ENCODE data around the gene PARL. TPM values are rescaled to one million over a fixed set of nuclear protein-coding genes. Genes with fewer than 3 reads are reported as not detected.
"Not testable (repeated sequence)": the region's sequence is repeated elsewhere in the genome, so short reads cannot be mapped to it uniquely, and the experiment has no call there.

The PARL gene
- total RNA-seq, 1 experiment from 2014 or later = 55.7 TPM

GRCh38 chr3:183879243-183879642, 5.4 kb downstream of the PARL start:
- no peak for DNase-seq
- H3K36me3 ChIP-seq = peaks cover 51% of the 10 kb centered on the region
- no peaks in the 10 kb centered on the region for H3K27me3 ChIP-seq

GRCh38 chr3:183878071-183878470, 6.6 kb downstream of the PARL start:
- DNase-seq = no peak
- Histone ChIP-seq H3K9me3 (no peaks in the 10 kb centered on the region), H3K36me3 (peaks cover 51% of the 10 kb centered on the region), H3K27me3 (no peaks in the 10 kb centered on the region), H3K4me3 (no peak overlapping the region)

More at GRCh38 chr3:183879243-183879642, 5.4 kb downstream of the PARL start:
- no peak overlapping the region for H3K4me3 ChIP-seq
- H3K9me3 ChIP-seq = no peaks in the 10 kb centered on the region

- not testable (repeated sequence) for H3K4me3 ChIP-seq, DNase-seq, H3K9me3 ChIP-seq
These were observed 7.5 kb downstream of the PARL start for GRCh38 chr3:183877227-183877626.

GRCh38 chr3:183875411-183875810, 9.3 kb downstream of the PARL start:
- H3K9me3 ChIP-seq = no peaks in the 10 kb centered on the region
- DNase-seq = no peak
- peaks cover 43% of the 10 kb centered on the region for H3K36me3 ChIP-seq
- H3K4me3 ChIP-seq = no peak overlapping the region
- no peaks in the 10 kb centered on the region for H3K27me3 ChIP-seq

More at GRCh38 chr3:183877227-183877626, 7.5 kb downstream of the PARL start:
- H3K27me3 ChIP-seq = not testable (repeated sequence)
- H3K36me3 ChIP-seq = peaks cover 51% of the 10 kb centered on the region

GRCh38 chr3:183873914-183874313, 10.8 kb downstream of the PARL start:
- no peak for DNase-seq
- Histone ChIP-seq H3K4me3 (no peak overlapping the region), H3K36me3 (peaks cover 34% of the 10 kb centered on the region), H3K9me3 (no peaks in the 10 kb centered on the region), H3K27me3 (no peaks in the 10 kb centered on the region)

- no peaks in the 10 kb centered on the region for H3K9me3 ChIP-seq
- no peak overlapping the region for H3K4me3 ChIP-seq
- DNase-seq = no peak
- peaks cover 23% of the 10 kb centered on the region for H3K36me3 ChIP-seq
- no peaks in the 10 kb centered on the region for H3K27me3 ChIP-seq
These were observed 13.1 kb downstream of the PARL start for GRCh38 chr3:183871541-183871940.

- no peaks in the 10 kb centered on the region for H3K9me3 ChIP-seq
- H3K4me3 ChIP-seq = no peak overlapping the region
- H3K27me3 ChIP-seq = no peaks in the 10 kb centered on the region
- peaks cover 26% of the 10 kb centered on the region for H3K36me3 ChIP-seq
- no peak for DNase-seq
These were observed 14.1 kb downstream of the PARL start for GRCh38 chr3:183870563-183870962.

GRCh38 chr3:183868796-183869195, 15.9 kb downstream of the PARL start:
- DNase-seq = no peak
- Histone ChIP-seq H3K27me3 (no peaks in the 10 kb centered on the region), H3K4me3 (no peak overlapping the region), H3K36me3 (peaks cover 23% of the 10 kb centered on the region), H3K9me3 (no peaks in the 10 kb centered on the region)

GRCh38 chr3:183862610-183863009, 22.1 kb downstream of the PARL start:
- Histone ChIP-seq H3K36me3 (peaks cover 64% of the 10 kb centered on the region), H3K27me3 (no peaks in the 10 kb centered on the region), H3K9me3 (no peaks in the 10 kb centered on the region), H3K4me3 (no peak overlapping the region)
- no peak for DNase-seq

- no peaks in the 10 kb centered on the region for H3K27me3 ChIP-seq
- no peak overlapping the region for H3K4me3 ChIP-seq
- no peak for DNase-seq
- no peaks in the 10 kb centered on the region for H3K9me3 ChIP-seq
- peaks cover 67% of the 10 kb centered on the region for H3K36me3 ChIP-seq
These were observed 26.8 kb downstream of the PARL start for GRCh38 chr3:183857863-183858262.

GRCh38 chr3:183854318-183855035, 30.2 kb downstream of the PARL start:
- H3K27me3 ChIP-seq = no peaks in the 10 kb centered on the region
- no peak overlapping the region for H3K4me3 ChIP-seq
- no peak for DNase-seq

GRCh38 chr3:183845608-183846288, 38.9 kb downstream of the PARL start:
- H3K36me3 ChIP-seq = peaks cover 86% of the 10 kb centered on the region
- no peak overlapping the region for H3K4me3 ChIP-seq
- H3K27me3 ChIP-seq = no peaks in the 10 kb centered on the region
- DNase-seq = no peak
- no peaks in the 10 kb centered on the region for H3K9me3 ChIP-seq

More at GRCh38 chr3:183854318-183855035, 30.2 kb downstream of the PARL start:
- Histone ChIP-seq H3K9me3 (no peaks in the 10 kb centered on the region), H3K36me3 (peaks cover 53% of the 10 kb centered on the region)

- DNase-seq = no peak
- H3K9me3 ChIP-seq = no peaks in the 10 kb centered on the region
- H3K36me3 ChIP-seq = peaks cover 84% of the 10 kb centered on the region
- no peak overlapping the region for H3K4me3 ChIP-seq
- H3K27me3 ChIP-seq = no peaks in the 10 kb centered on the region
These were observed 39.6 kb downstream of the PARL start for GRCh38 chr3:183845090-183845489.

GRCh38 chr3:183844606-183845005, 40.1 kb downstream of the PARL start:
- no peak overlapping the region for H3K4me3 ChIP-seq
- H3K27me3 ChIP-seq = no peaks in the 10 kb centered on the region
- no peaks in the 10 kb centered on the region for H3K9me3 ChIP-seq
- H3K36me3 ChIP-seq = peaks cover 85% of the 10 kb centered on the region
- no peak for DNase-seq

- Histone ChIP-seq H3K9me3 (no peaks in the 10 kb centered on the region), H3K27me3 (no peaks in the 10 kb centered on the region)
These were observed 44.9 kb downstream of the PARL start for GRCh38 chr3:183839751-183840150.

GRCh38 chr3:183837894-183838293, 46.8 kb downstream of the PARL start:
- Histone ChIP-seq H3K9me3 (no peaks in the 10 kb centered on the region), H3K4me3 (no peak overlapping the region), H3K36me3 (peaks cover 77% of the 10 kb centered on the region), H3K27me3 (no peaks in the 10 kb centered on the region)
- DNase-seq = no peak

More at GRCh38 chr3:183839751-183840150, 44.9 kb downstream of the PARL start:
- H3K4me3 ChIP-seq = no peak overlapping the region
- peaks cover 77% of the 10 kb centered on the region for H3K36me3 ChIP-seq
- DNase-seq = no peak

GRCh38 chr3:183837390-183837789, 47.3 kb downstream of the PARL start:
- no peak overlapping the region for H3K4me3 ChIP-seq
- no peaks in the 10 kb centered on the region for H3K27me3 ChIP-seq
- peaks cover 80% of the 10 kb centered on the region for H3K36me3 ChIP-seq
- no peaks in the 10 kb centered on the region for H3K9me3 ChIP-seq
- no peak for DNase-seq

- no peak for DNase-seq
- no peaks in the 10 kb centered on the region for H3K9me3 ChIP-seq
- H3K36me3 ChIP-seq = peaks cover 83% of the 10 kb centered on the region
- H3K27me3 ChIP-seq = no peaks in the 10 kb centered on the region
- no peak overlapping the region for H3K4me3 ChIP-seq
These were observed 51.2 kb downstream of the PARL start for GRCh38 chr3:183833516-183833915.
